ENCODE measurements around the gene PHOSPHO2. TPM values are rescaled to one million over a fixed set of nuclear protein-coding genes. Genes with fewer than 3 reads are reported as not detected.
A peak's percentile ranks its signal among the peaks of the same experiment; 100 is the strongest.

Gene PHOSPHO2
- total and polyA plus RNA-seq, 2 experiments from 2014 or later = 8.3 to 8.7 TPM

DNA sequence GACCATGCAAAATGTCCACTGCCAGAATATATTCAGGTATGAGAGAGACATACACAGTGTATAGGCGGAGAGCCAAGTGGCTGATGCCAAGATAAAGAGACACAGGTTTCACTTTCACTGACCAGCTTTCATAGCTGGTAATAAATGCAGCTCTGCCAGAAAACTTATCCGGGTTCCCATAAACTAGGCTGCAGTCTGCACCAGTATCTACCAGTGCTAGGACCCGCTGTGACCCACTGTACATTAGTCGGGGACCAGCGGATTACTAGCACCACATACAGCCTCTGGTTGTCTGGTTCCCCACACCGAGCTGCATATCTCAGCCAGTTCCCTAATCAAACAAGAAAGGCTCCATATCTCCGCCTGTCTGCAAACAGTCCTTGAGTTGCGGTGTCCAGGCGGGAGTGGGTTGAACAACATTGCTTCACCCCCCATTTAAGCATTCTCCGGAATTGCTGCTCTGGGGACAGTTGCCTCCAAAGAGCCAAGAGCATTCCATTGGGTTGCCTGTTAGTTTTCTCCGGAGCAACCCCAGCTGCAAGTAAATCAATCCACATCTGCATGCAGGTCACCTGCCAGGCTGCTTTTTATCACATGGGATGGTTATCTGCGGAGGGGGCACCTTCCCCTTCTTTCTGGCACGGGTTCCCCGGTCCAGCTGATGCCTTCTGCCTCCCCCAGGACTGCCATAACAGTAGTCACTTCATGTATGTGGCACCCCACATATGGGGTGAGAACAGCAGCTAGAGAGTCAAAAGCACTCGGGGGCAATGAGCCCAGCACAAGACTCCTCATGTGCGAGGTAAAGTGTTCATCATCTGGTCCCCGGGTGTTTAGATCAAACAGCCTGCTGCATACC, 21.3 kb downstream of the PHOSPHO2 start:
- DNase-seq (ENCODE audit: low spot score) (no peak), ATAC-seq (peak; percentile 23)
- H3K27me3 Mint-ChIP-seq (ENCODE audit: insufficient read depth, low read depth, poor library complexity) = peaks cover 5% of the 10 kb centered on the region
- Histone ChIP-seq H2AFZ (no peak overlapping the region), H3K79me2 (replicated peaks; ENCODE audit: insufficient read depth) (no peaks in the 10 kb centered on the region), H3K4me3 (no peak overlapping the region), H3K4me1 (ENCODE audit: insufficient read depth) (no peaks in the 10 kb centered on the region), H3K36me3 (ENCODE audit: insufficient read depth) (0 out of 2 replicates have a peak, but pooled peaks cover 3% of the 10 kb centered on the region), H3K4me2 (no peak overlapping the region), H3K9me2 (ENCODE audit: insufficient read depth) (no peaks in the 10 kb centered on the region), H4K20me1 (replicated peaks; ENCODE audit: insufficient read depth) (no peaks in the 10 kb centered on the region), H3F3A (replicated peaks; ENCODE audit: low read depth) (no peaks in the 10 kb centered on the region), H3K27ac (ENCODE audit: low read depth) (no peak overlapping the region), H3K27me3 (ENCODE audit: insufficient read depth) (no peaks in the 10 kb centered on the region)
- H3K9me3 Mint-ChIP-seq = peaks cover 9% of the 10 kb centered on the region; the same call in 2 of the 3 replicates
- peaks cover 13% of the 10 kb centered on the region for H3K36me3 Mint-ChIP-seq (ENCODE audit: low read depth)
- no peak overlapping the region for H3K4me3 Mint-ChIP-seq
- no peak overlapping the region for H3K27ac Mint-ChIP-seq
- TF ChIP-seq, protein P1, sequence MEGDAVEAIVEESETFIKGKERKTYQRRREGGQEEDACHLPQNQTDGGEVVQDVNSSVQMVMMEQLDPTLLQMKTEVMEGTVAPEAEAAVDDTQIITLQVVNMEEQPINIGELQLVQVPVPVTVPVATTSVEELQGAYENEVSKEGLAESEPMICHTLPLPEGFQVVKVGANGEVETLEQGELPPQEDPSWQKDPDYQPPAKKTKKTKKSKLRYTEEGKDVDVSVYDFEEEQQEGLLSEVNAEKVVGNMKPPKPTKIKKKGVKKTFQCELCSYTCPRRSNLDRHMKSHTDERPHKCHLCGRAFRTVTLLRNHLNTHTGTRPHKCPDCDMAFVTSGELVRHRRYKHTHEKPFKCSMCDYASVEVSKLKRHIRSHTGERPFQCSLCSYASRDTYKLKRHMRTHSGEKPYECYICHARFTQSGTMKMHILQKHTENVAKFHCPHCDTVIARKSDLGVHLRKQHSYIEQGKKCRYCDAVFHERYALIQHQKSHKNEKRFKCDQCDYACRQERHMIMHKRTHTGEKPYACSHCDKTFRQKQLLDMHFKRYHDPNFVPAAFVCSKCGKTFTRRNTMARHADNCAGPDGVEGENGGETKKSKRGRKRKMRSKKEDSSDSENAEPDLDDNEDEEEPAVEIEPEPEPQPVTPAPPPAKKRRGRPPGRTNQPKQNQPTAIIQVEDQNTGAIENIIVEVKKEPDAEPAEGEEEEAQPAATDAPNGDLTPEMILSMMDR (conservative IDR thresholded peaks at IDR 0.05; ENCODE audit: low read depth in 2 of 2) = no peak
- TF ChIP-seq NANOG (IDR thresholded peaks at IDR 0.05; ENCODE audit: borderline replicate concordance) = no peak
- TF ChIP-seq JUNB (IDR thresholded peaks at IDR 0.05; ENCODE audit: unreplicated experiment) = no peak
- no peak for TF ChIP-seq ZNF331 (CRISPR knock-in tag; IDR thresholded peaks at IDR 0.05; ENCODE audit: low read depth)
- TF ChIP-seq POLR2AphosphoS5 (IDR thresholded peaks at IDR 0.05; ENCODE audit: low read depth) = no peak
- TF ChIP-seq, protein P2, sequence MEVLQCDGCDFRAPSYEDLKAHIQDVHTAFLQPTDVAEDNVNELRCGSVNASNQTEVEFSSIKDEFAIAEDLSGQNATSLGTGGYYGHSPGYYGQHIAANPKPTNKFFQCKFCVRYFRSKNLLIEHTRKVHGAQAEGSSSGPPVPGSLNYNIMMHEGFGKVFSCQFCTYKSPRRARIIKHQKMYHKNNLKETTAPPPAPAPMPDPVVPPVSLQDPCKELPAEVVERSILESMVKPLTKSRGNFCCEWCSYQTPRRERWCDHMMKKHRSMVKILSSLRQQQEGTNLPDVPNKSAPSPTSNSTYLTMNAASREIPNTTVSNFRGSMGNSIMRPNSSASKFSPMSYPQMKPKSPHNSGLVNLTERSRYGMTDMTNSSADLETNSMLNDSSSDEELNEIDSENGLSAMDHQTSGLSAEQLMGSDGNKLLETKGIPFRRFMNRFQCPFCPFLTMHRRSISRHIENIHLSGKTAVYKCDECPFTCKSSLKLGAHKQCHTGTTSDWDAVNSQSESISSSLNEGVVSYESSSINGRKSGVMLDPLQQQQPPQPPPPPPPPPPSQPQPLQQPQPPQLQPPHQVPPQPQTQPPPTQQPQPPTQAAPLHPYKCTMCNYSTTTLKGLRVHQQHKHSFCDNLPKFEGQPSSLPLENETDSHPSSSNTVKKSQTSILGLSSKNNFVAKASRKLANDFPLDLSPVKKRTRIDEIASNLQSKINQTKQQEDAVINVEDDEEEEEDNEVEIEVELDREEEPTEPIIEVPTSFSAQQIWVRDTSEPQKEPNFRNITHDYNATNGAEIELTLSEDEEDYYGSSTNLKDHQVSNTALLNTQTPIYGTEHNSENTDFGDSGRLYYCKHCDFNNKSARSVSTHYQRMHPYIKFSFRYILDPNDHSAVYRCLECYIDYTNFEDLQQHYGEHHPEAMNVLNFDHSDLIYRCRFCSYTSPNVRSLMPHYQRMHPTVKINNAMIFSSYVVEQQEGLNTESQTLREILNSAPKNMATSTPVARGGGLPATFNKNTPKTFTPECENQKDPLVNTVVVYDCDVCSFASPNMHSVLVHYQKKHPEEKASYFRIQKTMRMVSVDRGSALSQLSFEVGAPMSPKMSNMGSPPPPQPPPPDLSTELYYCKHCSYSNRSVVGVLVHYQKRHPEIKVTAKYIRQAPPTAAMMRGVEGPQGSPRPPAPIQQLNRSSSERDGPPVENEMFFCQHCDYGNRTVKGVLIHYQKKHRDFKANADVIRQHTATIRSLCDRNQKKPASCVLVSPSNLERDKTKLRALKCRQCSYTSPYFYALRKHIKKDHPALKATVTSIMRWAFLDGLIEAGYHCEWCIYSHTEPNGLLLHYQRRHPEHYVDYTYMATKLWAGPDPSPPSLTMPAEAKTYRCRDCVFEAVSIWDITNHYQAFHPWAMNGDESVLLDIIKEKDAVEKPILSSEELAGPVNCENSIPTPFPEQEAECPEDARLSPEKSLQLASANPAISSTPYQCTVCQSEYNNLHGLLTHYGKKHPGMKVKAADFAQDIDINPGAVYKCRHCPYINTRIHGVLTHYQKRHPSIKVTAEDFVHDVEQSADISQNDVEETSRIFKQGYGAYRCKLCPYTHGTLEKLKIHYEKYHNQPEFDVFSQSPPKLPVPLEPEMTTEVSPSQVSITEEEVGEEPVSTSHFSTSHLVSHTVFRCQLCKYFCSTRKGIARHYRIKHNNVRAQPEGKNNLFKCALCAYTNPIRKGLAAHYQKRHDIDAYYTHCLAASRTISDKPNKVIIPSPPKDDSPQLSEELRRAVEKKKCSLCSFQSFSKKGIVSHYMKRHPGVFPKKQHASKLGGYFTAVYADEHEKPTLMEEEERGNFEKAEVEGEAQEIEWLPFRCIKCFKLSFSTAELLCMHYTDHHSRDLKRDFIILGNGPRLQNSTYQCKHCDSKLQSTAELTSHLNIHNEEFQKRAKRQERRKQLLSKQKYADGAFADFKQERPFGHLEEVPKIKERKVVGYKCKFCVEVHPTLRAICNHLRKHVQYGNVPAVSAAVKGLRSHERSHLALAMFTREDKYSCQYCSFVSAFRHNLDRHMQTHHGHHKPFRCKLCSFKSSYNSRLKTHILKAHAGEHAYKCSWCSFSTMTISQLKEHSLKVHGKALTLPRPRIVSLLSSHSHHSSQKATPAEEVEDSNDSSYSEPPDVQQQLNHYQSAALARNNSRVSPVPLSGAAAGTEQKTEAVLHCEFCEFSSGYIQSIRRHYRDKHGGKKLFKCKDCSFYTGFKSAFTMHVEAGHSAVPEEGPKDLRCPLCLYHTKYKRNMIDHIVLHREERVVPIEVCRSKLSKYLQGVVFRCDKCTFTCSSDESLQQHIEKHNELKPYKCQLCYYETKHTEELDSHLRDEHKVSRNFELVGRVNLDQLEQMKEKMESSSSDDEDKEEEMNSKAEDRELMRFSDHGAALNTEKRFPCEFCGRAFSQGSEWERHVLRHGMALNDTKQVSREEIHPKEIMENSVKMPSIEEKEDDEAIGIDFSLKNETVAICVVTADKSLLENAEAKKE (CRISPR knock-in tag; IDR thresholded peaks at IDR 0.05) = no peak
- TF ChIP-seq EZH2phosphoT487 (IDR thresholded peaks at IDR 0.05; ENCODE audit: unreplicated experiment) = no peak
- no peak for TF ChIP-seq EZH2 (IDR thresholded peaks at IDR 0.05; ENCODE audit: low read depth, unreplicated experiment)
- TF ChIP-seq CREB1 (CRISPR knock-in tag; IDR thresholded peaks at IDR 0.05; ENCODE audit: low read depth) = no peak
- no peak for TF ChIP-seq ZNF114 (CRISPR knock-in tag; IDR thresholded peaks at IDR 0.05)
- TF ChIP-seq, protein P3, sequence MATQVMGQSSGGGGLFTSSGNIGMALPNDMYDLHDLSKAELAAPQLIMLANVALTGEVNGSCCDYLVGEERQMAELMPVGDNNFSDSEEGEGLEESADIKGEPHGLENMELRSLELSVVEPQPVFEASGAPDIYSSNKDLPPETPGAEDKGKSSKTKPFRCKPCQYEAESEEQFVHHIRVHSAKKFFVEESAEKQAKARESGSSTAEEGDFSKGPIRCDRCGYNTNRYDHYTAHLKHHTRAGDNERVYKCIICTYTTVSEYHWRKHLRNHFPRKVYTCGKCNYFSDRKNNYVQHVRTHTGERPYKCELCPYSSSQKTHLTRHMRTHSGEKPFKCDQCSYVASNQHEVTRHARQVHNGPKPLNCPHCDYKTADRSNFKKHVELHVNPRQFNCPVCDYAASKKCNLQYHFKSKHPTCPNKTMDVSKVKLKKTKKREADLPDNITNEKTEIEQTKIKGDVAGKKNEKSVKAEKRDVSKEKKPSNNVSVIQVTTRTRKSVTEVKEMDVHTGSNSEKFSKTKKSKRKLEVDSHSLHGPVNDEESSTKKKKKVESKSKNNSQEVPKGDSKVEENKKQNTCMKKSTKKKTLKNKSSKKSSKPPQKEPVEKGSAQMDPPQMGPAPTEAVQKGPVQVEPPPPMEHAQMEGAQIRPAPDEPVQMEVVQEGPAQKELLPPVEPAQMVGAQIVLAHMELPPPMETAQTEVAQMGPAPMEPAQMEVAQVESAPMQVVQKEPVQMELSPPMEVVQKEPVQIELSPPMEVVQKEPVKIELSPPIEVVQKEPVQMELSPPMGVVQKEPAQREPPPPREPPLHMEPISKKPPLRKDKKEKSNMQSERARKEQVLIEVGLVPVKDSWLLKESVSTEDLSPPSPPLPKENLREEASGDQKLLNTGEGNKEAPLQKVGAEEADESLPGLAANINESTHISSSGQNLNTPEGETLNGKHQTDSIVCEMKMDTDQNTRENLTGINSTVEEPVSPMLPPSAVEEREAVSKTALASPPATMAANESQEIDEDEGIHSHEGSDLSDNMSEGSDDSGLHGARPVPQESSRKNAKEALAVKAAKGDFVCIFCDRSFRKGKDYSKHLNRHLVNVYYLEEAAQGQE (IDR thresholded peaks at IDR 0.05; ENCODE audit: unreplicated experiment) = no peak
- TF ChIP-seq, protein P4, sequence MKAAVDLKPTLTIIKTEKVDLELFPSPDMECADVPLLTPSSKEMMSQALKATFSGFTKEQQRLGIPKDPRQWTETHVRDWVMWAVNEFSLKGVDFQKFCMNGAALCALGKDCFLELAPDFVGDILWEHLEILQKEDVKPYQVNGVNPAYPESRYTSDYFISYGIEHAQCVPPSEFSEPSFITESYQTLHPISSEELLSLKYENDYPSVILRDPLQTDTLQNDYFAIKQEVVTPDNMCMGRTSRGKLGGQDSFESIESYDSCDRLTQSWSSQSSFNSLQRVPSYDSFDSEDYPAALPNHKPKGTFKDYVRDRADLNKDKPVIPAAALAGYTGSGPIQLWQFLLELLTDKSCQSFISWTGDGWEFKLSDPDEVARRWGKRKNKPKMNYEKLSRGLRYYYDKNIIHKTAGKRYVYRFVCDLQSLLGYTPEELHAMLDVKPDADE (IDR thresholded peaks at IDR 0.05) = no peak
- H3K4me1 Mint-ChIP-seq = peaks cover 7% of the 10 kb centered on the region; the same call in 1 of the 3 replicates
